Neural progenitor cell (in vitro differentiated cells): Measurements from ENCODE around the gene MAGEA6. TPM values are rescaled to one million over a fixed set of nuclear protein-coding genes. Genes with fewer than 3 reads are reported as not detected.
"Not testable (repeated sequence)": the region's sequence is repeated elsewhere in the genome, so short reads cannot be mapped to it uniquely, and the experiment has no call there.

Experiments
- DNase-seq: peaks from one replicate; pipeline ENCODE4 v3.0.0-alpha.2; 2016; ENCODE audit warnings: low spot score
- H2AFZ ChIP-seq: fragments of 200-600 bp; sonication (generic); replicated peaks from 2 replicates; pipeline ENCODE4 v1.6.1; 2016; ENCODE audit warnings: antibody characterized with exemption
- H3F3A ChIP-seq: fragments of 200-600 bp; sonication (generic); 2 replicates; pipeline ENCODE4 v1.6.1; 2016; ENCODE audit warnings: antibody characterized with exemption, low read depth
- H3K27ac ChIP-seq: fragments of 200-600 bp; sonication (generic); 2 replicates; pipeline ENCODE4 v1.5.1; 2016; ENCODE audit warnings: mild to moderate bottlenecking
- H3K27me3 ChIP-seq: fragments of 200-600 bp; sonication (generic); 2 replicates; pipeline ENCODE4 v1.6.1; 2016; ENCODE audit warnings: mild to moderate bottlenecking, moderate library complexity
- H3K36me3 ChIP-seq: fragments of 200-600 bp; sonication (generic); 2 replicates; pipeline ENCODE4 v1.5.1; 2016
- H3K4me1 ChIP-seq: fragments of 200-600 bp; sonication (generic); 2 replicates; pipeline ENCODE4 v1.6.1; 2016; ENCODE audit warnings: mixed run types
- H3K4me2 ChIP-seq: fragments of 200-600 bp; sonication (generic); 2 replicates; pipeline ENCODE4 v1.6.1; 2016
- H3K4me3 ChIP-seq: fragments of 200-600 bp; sonication (generic); 2 replicates; pipeline ENCODE4 v1.5.1; 2016
- H3K79me2 ChIP-seq: fragments of 200-600 bp; sonication (generic); 2 replicates; pipeline ENCODE4 v1.6.1; 2016; ENCODE audit warnings: low read depth
- H3K9ac ChIP-seq: fragments of 200-600 bp; sonication (generic); 2 replicates; pipeline ENCODE4 v1.6.1; 2016
- H3K9me3 ChIP-seq: fragments of 200-600 bp; sonication (generic); 2 replicates; pipeline ENCODE4 v1.5.1; 2016; ENCODE audit warnings: low read depth
- H4K20me1 ChIP-seq: fragments of 200-600 bp; sonication (generic); 2 replicates; pipeline ENCODE4 v1.6.1; 2016; ENCODE audit warnings: low read depth
- H3K27ac Mint-ChIP-seq: 3 replicates; pipeline ENCODE4 v1.8.0; 2021; ENCODE audit warnings: mixed read lengths
- H3K27me3 Mint-ChIP-seq: 2 replicates; pipeline ENCODE4 v1.8.0; 2022; ENCODE audit warnings: low read depth, mild to moderate bottlenecking, inconsistent platforms, moderate library complexity, mixed read lengths; ENCODE audit not compliant: insufficient read depth
- H3K36me3 Mint-ChIP-seq: 3 replicates; pipeline ENCODE4 v1.8.0; 2021; ENCODE audit warnings: mixed read lengths
- H3K4me1 Mint-ChIP-seq: 3 replicates; pipeline ENCODE4 v1.8.0; 2021; ENCODE audit warnings: mixed read lengths
- H3K4me3 Mint-ChIP-seq: 3 replicates; pipeline ENCODE4 v1.8.0; 2021; ENCODE audit warnings: mild to moderate bottlenecking, moderate library complexity, mixed read lengths
- H3K9me3 Mint-ChIP-seq: 3 replicates; pipeline ENCODE4 v1.8.0; 2020; ENCODE audit warnings: mixed read lengths
- CTCF ChIP-seq: fragments of 200-600 bp; sonication (generic); IDR thresholded peaks from 2 replicates; pipeline ENCODE4 v1.5.1; 2017; ENCODE audit warnings: antibody characterized with exemption, mild to moderate bottlenecking
- EZH2 ChIP-seq: fragments of 200-600 bp; sonication (generic); IDR thresholded peaks from 2 replicates; pipeline ENCODE4 v1.6.1; 2017; ENCODE audit warnings: antibody characterized with exemption, mild to moderate bottlenecking, moderate library complexity
- EZH2phosphoT487 ChIP-seq: fragments of 200-600 bp; sonication (generic); IDR thresholded peaks from 2 replicates; pipeline ENCODE4 v1.6.1; 2017; ENCODE audit warnings: antibody characterized with exemption
- total RNA-seq: library from RNA; depleted of rRNA; stranded (reverse); fragments of >200 nt; gene quantifications from 2 replicates; pipeline ENCODE4 v1.2.3, GENCODE V29; 2015; ENCODE audit warnings: low replicate concordance

Gene MAGEA6
- total RNA-seq, 1 donor from 2014 or later, result not detected

GRCh38 chrX:152735860-152736511 is 33.5 kb downstream of the MAGEA6 start:
- no peak for DNase-seq
- no peaks in the 10 kb centered on the region for H3K4me1 ChIP-seq
- peaks cover 2% of the 10 kb centered on the region for H3K27me3 Mint-ChIP-seq
- H3K27ac ChIP-seq, result no peak overlapping the region
- peaks cover 11% of the 10 kb centered on the region for H3K9me3 Mint-ChIP-seq
- H4K20me1 ChIP-seq, result no peaks in the 10 kb centered on the region
- H3F3A ChIP-seq, result no peaks in the 10 kb centered on the region
- H3K79me2 ChIP-seq, result no peaks in the 10 kb centered on the region
- no peak overlapping the region for H3K4me3 Mint-ChIP-seq
- no peaks in the 10 kb centered on the region for H3K36me3 Mint-ChIP-seq
- TF ChIP-seq EZH2phosphoT487 (no peak), CTCF (no peak), EZH2 (no peak)
- H3K27ac Mint-ChIP-seq, result no peak overlapping the region
- H3K4me2 ChIP-seq, result no peak overlapping the region
- no peaks in the 10 kb centered on the region for H3K9me3 ChIP-seq
- no peak overlapping the region for H2AFZ ChIP-seq
- no peaks in the 10 kb centered on the region for H3K4me1 Mint-ChIP-seq
- no peak overlapping the region for H3K4me3 ChIP-seq
- H3K9ac ChIP-seq, result no peak overlapping the region
- no peaks in the 10 kb centered on the region for H3K27me3 ChIP-seq
- no peaks in the 10 kb centered on the region for H3K36me3 ChIP-seq

- H3K9me3 ChIP-seq, result no peaks in the 10 kb centered on the region
- H3K4me1 Mint-ChIP-seq, result no peaks in the 10 kb centered on the region
- no peaks in the 10 kb centered on the region for H3F3A ChIP-seq
- no peak for TF ChIP-seq EZH2
- DNase-seq, result no peak
- no peak overlapping the region for H2AFZ ChIP-seq
- no peaks in the 10 kb centered on the region for H3K79me2 ChIP-seq
- H3K27ac Mint-ChIP-seq, result no peak overlapping the region
- no peak overlapping the region for H3K4me3 ChIP-seq
- no peaks in the 10 kb centered on the region for H3K27me3 Mint-ChIP-seq
- H3K36me3 ChIP-seq, result no peaks in the 10 kb centered on the region
- no peak overlapping the region for H3K27ac ChIP-seq
- H3K4me1 ChIP-seq, result no peaks in the 10 kb centered on the region
- H3K4me3 Mint-ChIP-seq, result no peak overlapping the region
- no peaks in the 10 kb centered on the region for H4K20me1 ChIP-seq
- H3K9me3 Mint-ChIP-seq, result peaks cover 11% of the 10 kb centered on the region
- H3K36me3 Mint-ChIP-seq, result no peaks in the 10 kb centered on the region
- no peaks in the 10 kb centered on the region for H3K27me3 ChIP-seq
- H3K9ac ChIP-seq, result no peak overlapping the region
- no peak overlapping the region for H3K4me2 ChIP-seq
Observed at GRCh38 chrX:152735101-152735500, 34.4 kb downstream of the MAGEA6 start.

- H3K27ac ChIP-seq, H3K27me3 ChIP-seq, H3K27me3 Mint-ChIP-seq, H3K36me3 ChIP-seq, H3F3A ChIP-seq, H2AFZ ChIP-seq, H3K79me2 ChIP-seq, H4K20me1 ChIP-seq, H3K27ac Mint-ChIP-seq, H3K4me3 Mint-ChIP-seq, H3K4me1 Mint-ChIP-seq, H3K9me3 ChIP-seq, H3K36me3 Mint-ChIP-seq, H3K4me2 ChIP-seq, H3K4me3 ChIP-seq, H3K4me1 ChIP-seq, H3K9ac ChIP-seq, DNase-seq: not testable (repeated sequence)
- H3K9me3 Mint-ChIP-seq, result peaks cover 11% of the 10 kb centered on the region
Observed at GRCh38 chrX:152734143-152734858, 35.2 kb downstream of the MAGEA6 start.

- H4K20me1 ChIP-seq, result no peaks in the 10 kb centered on the region
- H3K4me1 ChIP-seq, result no peaks in the 10 kb centered on the region
- H3F3A ChIP-seq, result no peaks in the 10 kb centered on the region
- DNase-seq, result no peak
- no peak within 1 kb of the TSS for H3K9ac ChIP-seq
- no peaks in the 10 kb centered on the region for H3K27me3 ChIP-seq
- no peak for TF ChIP-seq EZH2phosphoT487
- no peak for TF ChIP-seq EZH2
- TF ChIP-seq CTCF, result no peak
- no peak within 1 kb of the TSS for H3K4me2 ChIP-seq
- H3K9me3 ChIP-seq, result no peaks in the 10 kb centered on the region
- peaks cover 11% of the 10 kb centered on the region for H3K9me3 Mint-ChIP-seq
- no peak within 1 kb of the TSS for H3K27ac Mint-ChIP-seq
- no peak within 1 kb of the TSS for H3K4me3 Mint-ChIP-seq
- H3K27ac ChIP-seq, result no peak within 1 kb of the TSS
- H3K36me3 Mint-ChIP-seq, result no peaks in the 10 kb centered on the region
- H3K27me3 Mint-ChIP-seq, result no peaks in the 10 kb centered on the region
- no peak within 1 kb of the TSS for H3K4me3 ChIP-seq
- no peaks in the 10 kb centered on the region for H3K79me2 ChIP-seq
- no peaks in the 10 kb centered on the region for H3K36me3 ChIP-seq
- H3K4me1 Mint-ChIP-seq, result no peaks in the 10 kb centered on the region
- H2AFZ ChIP-seq, result no peak within 1 kb of the TSS
Observed at GRCh38 chrX:152733261-152733975, 36.1 kb downstream of the MAGEA6 start, which contains the start of the genes CSAG1 and MAGEA12. CSAG1 (minus strand) TSS chrX:152733721; CDS start chrX:152732460, 1,261 bp downstream. MAGEA12 (plus strand) TSS chrX:152733757; CDS start chrX:152736162, 2,405 bp downstream.
